HepG2 (cell line): ENCODE measurements around the gene OR5H1. TPM values are rescaled to one million over a fixed set of nuclear protein-coding genes. Genes with fewer than 3 reads are reported as not detected.

Experiments used
- ATAC-seq: fragments of 200-7000 bp; cut with Tn5 transposase; 3 replicates; pipeline ENCODE4 v1.9.1; 2020; ENCODE audit warnings: mild to moderate bottlenecking, moderate library complexity
- BruUV-seq: library from RNA; stranded (reverse); fragments of 400-500 nt; replicated peaks from 2 replicates; lab custom pipeline; 2021; lab: Mats Ljungman, UMichigan
- CTCF ChIA-PET: fragments of 300-600 bp; formaldehyde crosslinking; extraction: SDS; loops from one replicate; lab custom pipeline; 2021; ENCODE audit warnings: low total read pairs, inconsistent platforms, low intra/inter-chr PET ratio; lab: Yijun Ruan, JAX
- POLR2A ChIA-PET: fragments of 350-600 bp; sonication (Branson Sonifier 250); formaldehyde crosslinking; loops from one replicate; lab custom pipeline; 2020; ENCODE audit warnings: antibody characterized with exemption, inconsistent platforms; lab: Yijun Ruan, JAX
- DNase-seq: peaks from one replicate; pipeline ENCODE4 v3.0.0-alpha.2; 2015; ENCODE audit warnings: low spot score
- FAIRE-seq: peaks from 3 replicates; lab custom pipeline; 2011; peaks lifted over from hg19 to GRCh38; lab: Jason Lieb, UNC
- H2AFZ ChIP-seq: one replicate; pipeline ENCODE4 v1.6.1; 2011; ENCODE audit warnings: low read length, inconsistent platforms
- H3K27ac ChIP-seq: fragments of 300-600 bp; 3 replicates; pipeline ENCODE4 v1.8.0; 2011; ENCODE audit warnings: mixed run types, mild to moderate bottlenecking, mixed read lengths, low read length, inconsistent platforms; ENCODE audit not compliant: insufficient read depth; ENCODE audit errors: extremely low read length
- H3K27me3 ChIP-seq, 2 experiments: fragments of 200-600 bp in 1 of 2; 2 replicates in 1 of 2; 3 replicates in 1 of 2; pipeline versions ENCODE4 v1.6.0 to v1.8.0; 2011; ENCODE audit warnings: low read length in 2 of 2, mild to moderate bottlenecking in 2 of 2, moderate library complexity in 2 of 2, inconsistent platforms in 1 of 2; ENCODE audit not compliant: insufficient read depth in 2 of 2, control insufficient read depth in 1 of 2
- H3K36me3 ChIP-seq, 2 experiments: fragments of 200-600 bp in 1 of 2; replicated peaks in 1 of 2; 2 replicates in 1 of 2; 3 replicates in 1 of 2; pipeline versions ENCODE4 v1.5.1 to v1.8.0; 2011; ENCODE audit warnings: low read length in 2 of 2, inconsistent platforms in 1 of 2; ENCODE audit not compliant: insufficient read depth in 2 of 2, control insufficient read depth in 1 of 2
- H3K4me1 ChIP-seq: 2 replicates; pipeline ENCODE4 v1.5.1; 2012; ENCODE audit warnings: low read length, inconsistent platforms; ENCODE audit not compliant: insufficient read depth
- H3K4me2 ChIP-seq: 2 replicates; pipeline ENCODE4 v1.6.0; 2011; ENCODE audit warnings: low read depth, low read length, inconsistent platforms
- H3K4me3 ChIP-seq, 3 experiments: fragments of 200-600 bp in 1 of 3; sonication (generic), shearing (Covaris generic) in 1 of 3; replicated peaks in 1 of 3; 2 replicates each; pipeline ENCODE4 v1.5.1; 2011 to 2016; ENCODE audit warnings: low read length in 3 of 3, inconsistent platforms in 2 of 3, low read depth in 2 of 3, mild to moderate bottlenecking in 2 of 3, control low read depth in 1 of 3, mixed read lengths in 1 of 3; ENCODE audit not compliant: insufficient read depth in 1 of 3
- H3K79me2 ChIP-seq: one replicate; pipeline ENCODE4 v1.6.1; 2011; ENCODE audit warnings: low read length, inconsistent platforms; ENCODE audit not compliant: insufficient read depth
- H3K9ac ChIP-seq: 2 replicates; pipeline ENCODE4 v1.6.0; 2011; ENCODE audit warnings: mild to moderate bottlenecking, low read depth, low read length, inconsistent platforms; ENCODE audit not compliant: insufficient read depth
- H3K9me3 ChIP-seq: 2 replicates; pipeline ENCODE4 v1.5.1; 2012; ENCODE audit warnings: mild to moderate bottlenecking, low read length
- H4K20me1 ChIP-seq: 2 replicates; pipeline ENCODE4 v1.6.0; 2011; ENCODE audit warnings: inconsistent platforms, mild to moderate bottlenecking, low read length, moderate library complexity; ENCODE audit not compliant: insufficient read depth
- AKAP8 ChIP-seq: sonication (generic); formaldehyde crosslinking; IDR thresholded peaks from 2 replicates; pipeline ENCODE4 v1.5.1; 2020; ENCODE audit warnings: mild to moderate bottlenecking, missing genetic modification reagents
- BCLAF1 ChIP-seq: fragments of 450-650 bp; IDR thresholded peaks from 2 replicates; pipeline ENCODE4 v1.6.1; 2017; ENCODE audit warnings: mild to moderate bottlenecking
- ELF3 ChIP-seq: IDR thresholded peaks from 2 replicates; pipeline ENCODE4 v1.6.1; 2016; ENCODE audit warnings: missing genetic modification reagents, missing compliant biosample characterization
- HCFC1 ChIP-seq: fragments of 150-350 bp; IDR thresholded peaks from 2 replicates; pipeline ENCODE4 v1.6.1; 2014; ENCODE audit warnings: low read depth, low read length
- MBD4 ChIP-seq: IDR thresholded peaks from 2 replicates; pipeline ENCODE4 v1.6.1; 2012; ENCODE audit warnings: low read length, inconsistent platforms, borderline replicate concordance
- MIXL1 ChIP-seq: IDR thresholded peaks from 2 replicates; pipeline ENCODE4 v1.6.1; 2016
- MXI1 ChIP-seq: IDR thresholded peaks from 3 replicates; pipeline ENCODE4 v1.6.1; 2012; ENCODE audit warnings: low read depth, low read length, inconsistent platforms, borderline replicate concordance
- NFKBIZ ChIP-seq: IDR thresholded peaks from 2 replicates; pipeline ENCODE4 v1.6.1; 2018; ENCODE audit warnings: missing genetic modification reagents, missing compliant biosample characterization
- NPAS2 ChIP-seq: sonication (generic); formaldehyde crosslinking; IDR thresholded peaks from 2 replicates; pipeline ENCODE4 v1.8.0; 2022; ENCODE audit warnings: mild to moderate bottlenecking, missing genetic modification reagents, borderline replicate concordance
- PCBP2 ChIP-seq: fragments of 200-400 bp; formaldehyde crosslinking; optimal IDR thresholded peaks from 2 replicates; pipeline ENCODE3; 2018; ENCODE audit warnings: low read length, low read depth; ENCODE audit not compliant: poor library complexity, severe bottlenecking
- SMARCC2 ChIP-seq: fragments of 450-650 bp; IDR thresholded peaks from 2 replicates; pipeline ENCODE4 v1.6.1; 2017; ENCODE audit warnings: antibody characterized with exemption, mild to moderate bottlenecking
- ZNF282 ChIP-seq: fragments of 450-650 bp; IDR thresholded peaks from 2 replicates; pipeline ENCODE4 v1.6.1; 2018; ENCODE audit not compliant: partially characterized antibody
- ZNF30 ChIP-seq: sonication (generic); formaldehyde crosslinking; IDR thresholded peaks from 2 replicates; pipeline ENCODE4 v1.5.0; 2020; ENCODE audit warnings: mild to moderate bottlenecking, missing genetic modification reagents
- ZNF496 ChIP-seq: sonication (generic); formaldehyde crosslinking; IDR thresholded peaks from 2 replicates; pipeline ENCODE4 v1.8.1; 2023; ENCODE audit warnings: mild to moderate bottlenecking, moderate library complexity, missing genetic modification reagents; ENCODE audit not compliant: insufficient replicate concordance
- ZNF703 ChIP-seq: sonication (generic); formaldehyde crosslinking; IDR thresholded peaks from 2 replicates; pipeline ENCODE4 v1.5.1; 2020; ENCODE audit warnings: missing genetic modification reagents, mild to moderate bottlenecking, moderate library complexity, borderline replicate concordance
- WGBS: methylation state at CpG from one replicate; pipeline ENCODE4 v1.1.6; 2017; ENCODE audit warnings: low lambda C conversion rate; 5-methylcytosine and 5-hydroxymethylcytosine counted together
- in situ Hi-C: cut with HindIII; loops from 2 replicates; pipeline ENCODE4 v1.10.0; 2017; ENCODE audit warnings: low pct_unique_long_range_greater_than_20kb; ENCODE audit not compliant: extremely low pct_ligation_motif_present
- intact Hi-C: fragments of 100-400 bp; cut with micrococcal nuclease; formaldehyde crosslinking; loops from one replicate; pipeline ENCODE4 v1.10.0; 2022; ENCODE audit not compliant: unreplicated experiment
- polyA plus RNA-seq, 8 experiments: library from polyadenylated mRNA; depleted of rRNA in 3 of 8; stranded (reverse) in 7 of 8; unstranded in 1 of 8; fragments of >200 nt; fragmentation: Illumina TruSeq in 4 of 8; extraction: Trizol in 4 of 8; gene quantifications; 2 replicates each; pipeline versions ENCODE4 v1.2.1 to v1.2.3, GENCODE V29; 2011 to 2016; ENCODE audit warnings: low read depth in 4 of 8, missing spikeins in 1 of 8, mixed read lengths in 1 of 8; ENCODE audit not compliant: insufficient read depth in 1 of 8
- total RNA-seq, 5 experiments: library from RNA; depleted of rRNA; stranded (reverse); fragments of >200 nt; fragmentation: Illumina TruSeq; extraction: Trizol; gene quantifications; 2 replicates each; pipeline ENCODE4 v1.2.3, GENCODE V29; 2016; ENCODE audit warnings: low read depth in 1 of 5
- TF ChIP-seq, protein P1 (sequence below): sonication (generic); formaldehyde crosslinking; IDR thresholded peaks from 2 replicates; pipeline ENCODE4 v1.4.0; 2020; ENCODE audit warnings: low read depth, mild to moderate bottlenecking, missing genetic modification reagents

Gene OR5H1
- total and polyA plus RNA-seq, 2 of the 13 experiments (the other 11 are each of a cell fraction or from before 2014, with no cell fraction given), result not detected

DNA sequence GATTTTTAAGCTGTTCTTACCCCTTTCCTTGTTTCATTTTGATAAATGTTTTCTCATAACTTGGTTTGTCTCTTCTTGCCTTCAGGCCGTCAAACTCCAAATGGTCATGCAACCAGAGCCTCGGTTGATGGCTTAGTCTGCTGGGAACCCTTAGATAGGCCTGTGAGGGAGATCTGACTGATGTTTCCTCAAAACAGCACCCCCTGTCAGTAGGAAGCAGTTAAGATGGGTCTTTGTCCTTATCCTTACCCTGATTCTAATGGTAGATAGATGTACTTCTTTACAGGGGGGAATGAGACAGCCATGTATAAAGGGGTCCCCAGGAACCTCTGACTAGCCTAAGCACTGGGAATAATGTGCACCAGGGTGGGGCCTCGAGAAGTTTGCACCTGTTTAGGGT lies 16.3 kb upstream of the OR5H1 start:
- TF ChIP-seq, protein P1, sequence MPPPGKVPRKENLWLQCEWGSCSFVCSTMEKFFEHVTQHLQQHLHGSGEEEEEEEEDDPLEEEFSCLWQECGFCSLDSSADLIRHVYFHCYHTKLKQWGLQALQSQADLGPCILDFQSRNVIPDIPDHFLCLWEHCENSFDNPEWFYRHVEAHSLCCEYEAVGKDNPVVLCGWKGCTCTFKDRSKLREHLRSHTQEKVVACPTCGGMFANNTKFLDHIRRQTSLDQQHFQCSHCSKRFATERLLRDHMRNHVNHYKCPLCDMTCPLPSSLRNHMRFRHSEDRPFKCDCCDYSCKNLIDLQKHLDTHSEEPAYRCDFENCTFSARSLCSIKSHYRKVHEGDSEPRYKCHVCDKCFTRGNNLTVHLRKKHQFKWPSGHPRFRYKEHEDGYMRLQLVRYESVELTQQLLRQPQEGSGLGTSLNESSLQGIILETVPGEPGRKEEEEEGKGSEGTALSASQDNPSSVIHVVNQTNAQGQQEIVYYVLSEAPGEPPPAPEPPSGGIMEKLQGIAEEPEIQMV, result no peak
- no peak for TF ChIP-seq HCFC1
- no peak for TF ChIP-seq BCLAF1
- no peak for TF ChIP-seq ZNF496 (CRISPR knock-in tag)
- no peak for TF ChIP-seq SMARCC2
- TF ChIP-seq ZNF30 (CRISPR knock-in tag), result no peak
- TF ChIP-seq MXI1, result no peak
- no peak for TF ChIP-seq NPAS2 (CRISPR knock-in tag)
- TF ChIP-seq ZNF282, result no peak
- TF ChIP-seq NFKBIZ (CRISPR knock-in tag), result no peak
- no peak for TF ChIP-seq MBD4
- TF ChIP-seq MIXL1 (CRISPR knock-in tag), result no peak
- TF ChIP-seq ZNF703 (CRISPR knock-in tag), result no peak
- TF ChIP-seq ELF3 (CRISPR knock-in tag), result no peak
- no peak for TF ChIP-seq AKAP8 (CRISPR knock-in tag)
- no peak for TF ChIP-seq PCBP2
- CTCF ChIA-PET, result no interaction called here
- in situ Hi-C loops (no loop called here), intact Hi-C loops (no loop called here)
- no TSS peak for BruUV-seq
- H4K20me1 ChIP-seq, result no peaks in the 10 kb centered on the region
- POLR2A ChIA-PET, result no interaction called here
- DNase-seq (peak; percentile 1), FAIRE-seq (no peak), ATAC-seq (peak; percentile 60; the same call in 2 of the 3 replicates)
- H2AFZ ChIP-seq, result no peak overlapping the region
- no peak overlapping the region for H3K9ac ChIP-seq
- no peaks in the 10 kb centered on the region for H3K9me3 ChIP-seq
- H3K27ac ChIP-seq, result no peak overlapping the region
- no peaks in the 10 kb centered on the region for H3K27me3 ChIP-seq
- WGBS, result 0% methylated on average over 2 of the region's 3 CpGs
- H3K4me3 ChIP-seq, result no peak overlapping the region
- no peak overlapping the region for H3K4me2 ChIP-seq
- H3K4me1 ChIP-seq, result no peaks in the 10 kb centered on the region
- H3K36me3 ChIP-seq, result no peaks in the 10 kb centered on the region
- H3K79me2 ChIP-seq, result no peaks in the 10 kb centered on the region
